Measurements from ENCODE around the gene SPTLC3.

The SPTLC3 gene

GRCh38 chr20:13199279-13199678 lies 190.5 kb downstream of the SPTLC3 start:
- no peak for FAIRE-seq
- no peak for TF ChIP-seq CTCF (IDR thresholded peaks at IDR 0.05; ENCODE audit: insufficient read depth, missing control alignments)

GRCh38 chr20:13200767-13201500 lies 192.2 kb downstream of the SPTLC3 start:
- FAIRE-seq = no peak
- no peak for DNase-seq (ENCODE audit: insufficient read length, low spot score)
- TF ChIP-seq CTCF (IDR thresholded peaks at IDR 0.05; ENCODE audit: insufficient read depth, missing control alignments) = no peak

More at GRCh38 chr20:13199279-13199678, 190.5 kb downstream of the SPTLC3 start:
- no peak for DNase-seq (ENCODE audit: insufficient read length, low spot score)

GRCh38 chr20:13202565-13202964 lies 193.8 kb downstream of the SPTLC3 start:
- FAIRE-seq (no peak), DNase-seq (ENCODE audit: insufficient read length, low spot score) (no peak)
- TF ChIP-seq CTCF (IDR thresholded peaks at IDR 0.05; ENCODE audit: insufficient read depth, missing control alignments) = no peak

GRCh38 chr20:13205425-13205824 lies 196.7 kb downstream of the SPTLC3 start:
- DNase-seq (ENCODE audit: insufficient read length, low spot score) = no peak
- FAIRE-seq = no peak
- TF ChIP-seq CTCF (IDR thresholded peaks at IDR 0.05; ENCODE audit: insufficient read depth, missing control alignments) = no peak

- FAIRE-seq (no peak), DNase-seq (ENCODE audit: insufficient read length, low spot score) (no peak)
- TF ChIP-seq CTCF (IDR thresholded peaks at IDR 0.05; ENCODE audit: insufficient read depth, missing control alignments) = no peak
Measured at GRCh38 chr20:13205848-13206434, 197.2 kb downstream of the SPTLC3 start.

- TF ChIP-seq CTCF (IDR thresholded peaks at IDR 0.05; ENCODE audit: insufficient read depth, missing control alignments) = no peak
- FAIRE-seq (no peak), DNase-seq (ENCODE audit: insufficient read length, low spot score) (no peak)
Measured at GRCh38 chr20:13207016-13207415, 198.2 kb downstream of the SPTLC3 start.

GRCh38 chr20:13211956-13212618 lies 203.3 kb downstream of the SPTLC3 start:
- FAIRE-seq (no peak), DNase-seq (ENCODE audit: insufficient read length, low spot score) (no peak)
- TF ChIP-seq CTCF (IDR thresholded peaks at IDR 0.05; ENCODE audit: insufficient read depth, missing control alignments) = no peak
